ENCODE data around the gene PITPNB.

Gene PITPNB

DNA sequence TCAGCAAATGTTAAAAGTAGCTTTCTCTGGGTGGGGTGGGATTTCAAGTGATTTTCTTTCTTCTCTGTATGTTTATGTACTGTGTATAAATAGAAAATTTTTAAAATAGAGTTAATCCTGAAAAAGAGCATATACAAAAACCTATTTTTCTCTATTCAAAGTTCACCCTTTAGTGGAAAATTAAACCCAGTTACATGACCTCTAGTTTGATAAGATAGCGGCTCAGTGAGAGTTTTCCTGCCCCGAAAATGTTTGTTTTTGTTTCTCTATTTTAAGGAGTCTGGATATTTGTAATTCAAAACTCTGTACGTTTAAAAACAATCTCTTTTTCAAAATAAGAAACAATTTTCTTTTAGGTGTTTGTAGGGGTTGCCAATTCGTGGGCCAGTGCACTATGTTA, 42.1 kb upstream of the PITPNB start:
- TF ChIP-seq, protein P1, sequence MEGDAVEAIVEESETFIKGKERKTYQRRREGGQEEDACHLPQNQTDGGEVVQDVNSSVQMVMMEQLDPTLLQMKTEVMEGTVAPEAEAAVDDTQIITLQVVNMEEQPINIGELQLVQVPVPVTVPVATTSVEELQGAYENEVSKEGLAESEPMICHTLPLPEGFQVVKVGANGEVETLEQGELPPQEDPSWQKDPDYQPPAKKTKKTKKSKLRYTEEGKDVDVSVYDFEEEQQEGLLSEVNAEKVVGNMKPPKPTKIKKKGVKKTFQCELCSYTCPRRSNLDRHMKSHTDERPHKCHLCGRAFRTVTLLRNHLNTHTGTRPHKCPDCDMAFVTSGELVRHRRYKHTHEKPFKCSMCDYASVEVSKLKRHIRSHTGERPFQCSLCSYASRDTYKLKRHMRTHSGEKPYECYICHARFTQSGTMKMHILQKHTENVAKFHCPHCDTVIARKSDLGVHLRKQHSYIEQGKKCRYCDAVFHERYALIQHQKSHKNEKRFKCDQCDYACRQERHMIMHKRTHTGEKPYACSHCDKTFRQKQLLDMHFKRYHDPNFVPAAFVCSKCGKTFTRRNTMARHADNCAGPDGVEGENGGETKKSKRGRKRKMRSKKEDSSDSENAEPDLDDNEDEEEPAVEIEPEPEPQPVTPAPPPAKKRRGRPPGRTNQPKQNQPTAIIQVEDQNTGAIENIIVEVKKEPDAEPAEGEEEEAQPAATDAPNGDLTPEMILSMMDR (conservative IDR thresholded peaks at IDR 0.05; ENCODE audit: low read depth, low read length): no peak
- no peaks in the 10 kb centered on the region for H3K36me3 ChIP-seq (ENCODE audit: insufficient read depth)
- H3K27ac ChIP-seq: no peak overlapping the region
- H3K9ac ChIP-seq: no peak overlapping the region
- H2AFZ ChIP-seq (ENCODE audit: low read depth): no peak overlapping the region
- H3K4me2 ChIP-seq: no peak overlapping the region
- no peak overlapping the region for H3K4me3 ChIP-seq (IDR thresholded peaks at IDR 0.05; ENCODE audit: insufficient read depth, low read depth, low read length)
- H4K20me1 ChIP-seq (ENCODE audit: insufficient read depth): no peaks in the 10 kb centered on the region
- H3K79me2 ChIP-seq (ENCODE audit: insufficient read depth, low read depth): no peaks in the 10 kb centered on the region
- no peaks in the 10 kb centered on the region for H3K4me1 ChIP-seq (ENCODE audit: low read depth, poor library complexity, severe bottlenecking)
- no peaks in the 10 kb centered on the region for H3K27me3 ChIP-seq (ENCODE audit: insufficient read depth, low read depth)

DNA sequence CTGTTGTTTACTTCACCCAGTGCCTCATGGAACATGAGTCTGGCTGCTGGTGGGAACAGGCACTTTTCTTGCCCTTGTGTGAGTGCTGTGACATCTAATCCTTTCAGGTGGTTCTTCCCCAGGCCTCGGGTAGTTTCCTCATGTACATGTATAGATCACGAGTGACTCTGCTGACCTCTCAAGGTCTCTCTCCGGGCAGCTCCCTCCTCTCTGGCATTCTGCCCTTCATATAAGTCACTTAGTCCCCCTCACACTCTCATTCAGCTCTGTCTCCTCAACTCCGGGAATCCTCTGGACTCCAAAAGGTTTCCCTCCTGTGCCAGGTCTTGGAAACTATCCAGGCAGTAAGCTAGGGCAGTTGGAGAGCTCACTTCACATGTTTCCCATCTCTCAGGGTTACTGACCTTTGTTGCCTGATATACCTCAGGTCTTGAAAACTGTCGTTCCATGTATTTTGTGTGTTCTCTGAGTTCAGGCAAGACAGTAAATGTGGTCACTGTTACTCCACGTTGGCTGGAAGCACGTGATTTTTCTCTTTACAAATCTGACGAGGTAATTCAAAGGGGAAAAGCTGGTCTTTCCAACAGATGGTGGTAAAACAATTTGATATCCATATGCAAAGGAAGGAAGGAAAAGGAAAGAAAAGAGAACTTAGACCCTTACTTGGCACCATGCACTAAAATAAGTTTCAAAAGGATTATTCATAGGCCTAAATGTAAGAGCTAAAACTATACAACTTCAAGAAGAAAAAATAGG, 40.5 kb upstream of the PITPNB start:
- TF ChIP-seq, protein P1 (conservative IDR thresholded peaks at IDR 0.05; ENCODE audit: low read depth, low read length): no peak
- no peak overlapping the region for H3K4me2 ChIP-seq

DNA sequence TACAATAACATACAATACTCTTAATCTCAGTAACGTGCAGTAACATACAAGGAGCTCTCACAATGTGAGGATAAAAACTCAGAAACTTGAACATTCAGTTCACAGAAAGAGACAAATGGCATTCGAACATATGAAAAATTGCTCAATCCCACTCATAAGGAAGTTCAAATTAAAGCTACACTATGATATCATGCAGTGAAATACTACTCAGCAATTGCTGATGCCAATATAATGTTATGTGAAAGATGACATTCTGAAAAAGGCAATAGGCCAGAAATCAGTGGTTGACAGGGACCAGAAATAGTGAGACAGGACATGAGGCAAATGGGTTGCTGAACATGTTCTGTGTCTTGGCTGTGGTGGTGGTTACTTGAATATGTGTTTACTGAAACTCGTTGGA, 33.7 kb upstream of the PITPNB start:
- H2AFZ ChIP-seq (ENCODE audit: low read depth): no peak overlapping the region
- no peaks in the 10 kb centered on the region for H3K27me3 ChIP-seq (ENCODE audit: insufficient read depth, low read depth)
- H3K79me2 ChIP-seq (ENCODE audit: insufficient read depth, low read depth): no peaks in the 10 kb centered on the region
- no peaks in the 10 kb centered on the region for H3K36me3 ChIP-seq (ENCODE audit: insufficient read depth)
- H3K4me1 ChIP-seq (ENCODE audit: low read depth, poor library complexity, severe bottlenecking): no peaks in the 10 kb centered on the region
- H3K27ac ChIP-seq: no peak overlapping the region
- no peaks in the 10 kb centered on the region for H4K20me1 ChIP-seq (ENCODE audit: insufficient read depth)
- no peak overlapping the region for H3K9ac ChIP-seq
- no peak overlapping the region for H3K4me3 ChIP-seq (IDR thresholded peaks at IDR 0.05; ENCODE audit: insufficient read depth, low read depth, low read length)
- H3K4me2 ChIP-seq: no peak overlapping the region
- TF ChIP-seq, protein P1 (conservative IDR thresholded peaks at IDR 0.05; ENCODE audit: low read depth, low read length): no peak

More for the DNA sequence above, 40.5 kb upstream of the PITPNB start:
- H3K79me2 ChIP-seq (ENCODE audit: insufficient read depth, low read depth): no peaks in the 10 kb centered on the region
- no peak overlapping the region for H3K27ac ChIP-seq
- no peaks in the 10 kb centered on the region for H3K36me3 ChIP-seq (ENCODE audit: insufficient read depth)
- H3K4me3 ChIP-seq (IDR thresholded peaks at IDR 0.05; ENCODE audit: insufficient read depth, low read depth, low read length): no peak overlapping the region
- no peaks in the 10 kb centered on the region for H3K27me3 ChIP-seq (ENCODE audit: insufficient read depth, low read depth)
- H2AFZ ChIP-seq (ENCODE audit: low read depth): no peak overlapping the region
- H4K20me1 ChIP-seq (ENCODE audit: insufficient read depth): no peaks in the 10 kb centered on the region
- H3K9ac ChIP-seq: no peak overlapping the region
- no peaks in the 10 kb centered on the region for H3K4me1 ChIP-seq (ENCODE audit: low read depth, poor library complexity, severe bottlenecking)

DNA sequence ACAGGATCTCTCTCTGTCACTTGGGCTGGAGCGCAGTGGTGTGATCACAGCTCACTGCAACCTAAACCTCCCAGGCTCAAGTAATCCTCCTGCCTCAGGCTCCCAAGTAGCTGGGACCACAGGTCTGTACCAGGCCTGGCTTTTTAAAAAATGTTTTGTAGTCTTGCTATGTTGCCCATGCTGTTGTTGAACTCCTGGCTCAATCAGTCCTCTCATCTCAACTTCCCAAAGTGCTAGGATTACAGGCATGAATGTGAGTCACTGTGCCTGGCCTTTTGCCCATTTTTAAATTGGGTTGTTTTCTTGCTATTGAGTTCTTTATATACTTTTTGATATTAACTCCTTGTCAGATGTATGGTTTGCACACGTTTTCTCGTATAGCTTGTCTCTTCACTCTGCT, 33.0 kb upstream of the PITPNB start:
- Histone ChIP-seq H3K36me3 (ENCODE audit: insufficient read depth) (no peaks in the 10 kb centered on the region), H3K4me3 (IDR thresholded peaks at IDR 0.05; ENCODE audit: insufficient read depth, low read depth, low read length) (no peak overlapping the region), H3K4me1 (ENCODE audit: low read depth, poor library complexity, severe bottlenecking) (no peaks in the 10 kb centered on the region), H3K27me3 (ENCODE audit: insufficient read depth, low read depth) (no peaks in the 10 kb centered on the region), H2AFZ (ENCODE audit: low read depth) (no peak overlapping the region), H3K9ac (no peak overlapping the region), H3K4me2 (no peak overlapping the region), H3K79me2 (ENCODE audit: insufficient read depth, low read depth) (no peaks in the 10 kb centered on the region), H4K20me1 (ENCODE audit: insufficient read depth) (no peaks in the 10 kb centered on the region), H3K27ac (no peak overlapping the region)
- TF ChIP-seq, protein P1 (conservative IDR thresholded peaks at IDR 0.05; ENCODE audit: low read depth, low read length): no peak

Measured in KMS-11 (cell line).